B cell (primary cell): ENCODE measurements around the gene PSAT1. TPM values are rescaled to one million over a fixed set of nuclear protein-coding genes. Genes with fewer than 3 reads are reported as not detected.

ENCODE experiments used
- ATAC-seq: fragments of 200-7000 bp; cut with Tn5 transposase; one replicate; pipeline ENCODE4 v1.10.0; 2021; ENCODE audit warnings: low read depth, mild to moderate bottlenecking, moderate number of reproducible peaks, moderate library complexity
- CTCF ChIA-PET: fragments of 350-600 bp; sonication (Branson Sonifier 250); formaldehyde crosslinking; loops from one replicate; lab custom pipeline; 2021; ENCODE audit warnings: antibody characterized with exemption, inconsistent platforms; lab: Charles Lee
- POLR2A ChIA-PET: fragments of 350-600 bp; sonication (Branson Sonifier 250); formaldehyde crosslinking; loops from one replicate; lab custom pipeline; 2021; ENCODE audit warnings: antibody characterized with exemption; lab: Charles Lee
- DNase-seq: peaks from one replicate; pipeline ENCODE4 v3.0.0; 2013
- H2AFZ ChIP-seq: 2 replicates; pipeline ENCODE4 v1.6.1; 2012; ENCODE audit warnings: mild to moderate bottlenecking, low read depth, low read length; ENCODE audit not compliant: insufficient read depth, poor library complexity, severe bottlenecking
- H3K27ac ChIP-seq, 2 donors: 1 replicate in 1 of 2; 2 replicates in 1 of 2; pipeline ENCODE4 v1.5.1; 2012 to 2013; ENCODE audit warnings: low read length in 2 of 2, mild to moderate bottlenecking in 2 of 2, moderate library complexity in 1 of 2
- H3K27me3 ChIP-seq, 4 experiments: fragments of 200-600 bp in 1 of 4; sonication (generic) in 1 of 4; replicated peaks in 1 of 4; 1 replicate in 2 of 4; 2 replicates in 2 of 4; pipeline versions ENCODE4 v1.6.1 to v1.7.0; 2013 to 2016; ENCODE audit warnings: low read length in 3 of 4, mild to moderate bottlenecking in 2 of 4, mixed read lengths in 1 of 4, moderate library complexity in 1 of 4; ENCODE audit not compliant: insufficient read depth in 4 of 4, control insufficient read depth in 3 of 4; ENCODE audit errors: control extremely low read depth in 1 of 4
- H3K36me3 ChIP-seq, 2 experiments: replicated peaks in 1 of 2; 1 replicate in 1 of 2; 2 replicates in 1 of 2; pipeline versions ENCODE4 v1.6.1 to v1.7.1; 2013; ENCODE audit warnings: low read length in 1 of 2; ENCODE audit not compliant: insufficient read depth in 2 of 2, control insufficient read depth in 1 of 2; ENCODE audit errors: control extremely low read depth in 1 of 2, extremely low read depth in 1 of 2
- H3K4me1 ChIP-seq, 2 donors: fragments of 200-600 bp in 1 of 2; sonication (generic) in 1 of 2; 1 replicate in 1 of 2; 2 replicates in 1 of 2; pipeline versions ENCODE4 v1.5.1 to v1.6.1; 2013 to 2017; ENCODE audit warnings: low read length in 2 of 2; ENCODE audit not compliant: control insufficient read depth in 2 of 2, insufficient read depth in 2 of 2
- H3K4me2 ChIP-seq: replicated peaks from 2 replicates; pipeline ENCODE3; 2012; ENCODE audit warnings: mild to moderate bottlenecking, low read depth, low read length; ENCODE audit not compliant: poor library complexity, severe bottlenecking
- H3K4me3 ChIP-seq, 5 experiments: fragments of 200-600 bp in 1 of 5; sonication (generic) in 1 of 5; 1 replicate in 3 of 5; 2 replicates in 2 of 5; pipeline versions ENCODE4 v1.5.1 to v1.7.0; 2011 to 2016; ENCODE audit warnings: low read length in 4 of 5, mild to moderate bottlenecking in 4 of 5, low read depth in 2 of 5, control low read depth in 1 of 5, moderate library complexity in 1 of 5; ENCODE audit not compliant: insufficient read depth in 1 of 5; ENCODE audit errors: control extremely low read depth in 1 of 5, extremely low read depth in 1 of 5
- H3K79me2 ChIP-seq: fragments of 200-600 bp; sonication (generic); one replicate; pipeline ENCODE4 v1.6.0; 2016; ENCODE audit warnings: low read length; ENCODE audit not compliant: control insufficient read depth, insufficient read depth
- H3K9ac ChIP-seq: fragments of 200-600 bp; sonication (generic); 2 replicates; pipeline ENCODE4 v1.6.1; 2017; ENCODE audit warnings: mild to moderate bottlenecking, low read length, moderate library complexity
- H3K9me3 ChIP-seq, 3 donors: one replicate each; pipeline versions ENCODE4 v1.6.1 to v1.7.1; 2013; ENCODE audit warnings: low read length in 2 of 3; ENCODE audit not compliant: control insufficient read depth in 2 of 3, insufficient read depth in 1 of 3; ENCODE audit errors: control extremely low read depth in 1 of 3
- H4K20me1 ChIP-seq: 2 replicates; pipeline ENCODE4 v1.6.0; 2012; ENCODE audit warnings: mild to moderate bottlenecking, low read length; ENCODE audit not compliant: insufficient read depth, control insufficient read depth, poor library complexity, severe bottlenecking
- H3K27ac Mint-ChIP-seq: one replicate; pipeline ENCODE4 v1.8.0; 2021; ENCODE audit warnings: mixed read lengths
- H3K27me3 Mint-ChIP-seq: one replicate; pipeline ENCODE4 v1.8.0; 2021; ENCODE audit warnings: mixed read lengths
- H3K4me1 Mint-ChIP-seq: one replicate; pipeline ENCODE4 v1.8.0; 2021; ENCODE audit warnings: mixed read lengths
- H3K4me3 Mint-ChIP-seq: one replicate; pipeline ENCODE4 v1.8.0; 2021; ENCODE audit warnings: mixed read lengths
- H3K9me3 Mint-ChIP-seq: one replicate; pipeline ENCODE4 v1.8.0; 2022; ENCODE audit warnings: mixed read lengths; ENCODE audit not compliant: insufficient read depth
- EZH2 ChIP-seq: IDR thresholded peaks from 2 replicates; pipeline ENCODE4 v1.6.1; 2012; ENCODE audit warnings: borderline replicate concordance, low read depth, mild to moderate bottlenecking, moderate library complexity, low read length; ENCODE audit not compliant: insufficient read depth, poor library complexity, severe bottlenecking
- WGBS: methylation state at CpG from one replicate; pipeline ENCODE4 v1.1.5; 2013; ENCODE audit warnings: missing lambda C conversion rate; ENCODE audit not compliant: insufficient coverage; 5-methylcytosine and 5-hydroxymethylcytosine counted together
- intact Hi-C: fragments of 100-400 bp; cut with micrococcal nuclease; formaldehyde crosslinking; loops from one replicate; pipeline ENCODE4 v1.10.0; 2022
- polyA plus RNA-seq: library from polyadenylated mRNA; depleted of rRNA; stranded (reverse); fragments of >200 nt; gene quantifications from 2 replicates; pipeline ENCODE4 v1.2.3, GENCODE V29; 2012
- total RNA-seq, 2 donors: library from RNA; stranded (reverse); fragments of 120-200 nt in 1 of 2; gene quantifications; 1 replicate in 1 of 2; 2 replicates in 1 of 2; pipeline versions ENCODE4 v1.2.3 to v1.2.4, GENCODE V29; 2013 to 2022
- TF ChIP-seq, protein P1 (sequence below): fragments of 200-600 bp; IDR thresholded peaks from one replicate; pipeline ENCODE4 v1.8.0; 2022; ENCODE audit warnings: antibody characterized with exemption, mild to moderate bottlenecking

Gene PSAT1
- total and polyA plus RNA-seq, 2 donors (not counting 1 experiment from before 2014, with no cell fraction given), result 0.61 to 5.0 TPM

DNA sequence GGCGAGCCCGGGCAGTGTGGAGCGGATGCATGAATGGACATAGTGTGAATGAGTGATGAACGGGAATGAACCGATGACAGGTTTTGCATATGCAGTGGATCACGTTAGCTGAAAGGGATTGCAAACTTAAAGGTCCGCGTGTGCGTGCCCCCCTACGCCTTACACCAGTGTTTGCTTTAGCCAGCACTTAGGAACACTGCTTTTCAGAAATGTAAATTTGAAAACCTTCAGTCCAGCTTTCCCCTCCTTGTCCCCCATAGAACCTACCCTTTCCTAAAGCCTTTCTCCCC lies 692 bp downstream of the PSAT1 start:
- H3K27ac Mint-ChIP-seq, result peak overlapping the region; percentile 21
- no peak for TF ChIP-seq EZH2
- TF ChIP-seq, protein P1, sequence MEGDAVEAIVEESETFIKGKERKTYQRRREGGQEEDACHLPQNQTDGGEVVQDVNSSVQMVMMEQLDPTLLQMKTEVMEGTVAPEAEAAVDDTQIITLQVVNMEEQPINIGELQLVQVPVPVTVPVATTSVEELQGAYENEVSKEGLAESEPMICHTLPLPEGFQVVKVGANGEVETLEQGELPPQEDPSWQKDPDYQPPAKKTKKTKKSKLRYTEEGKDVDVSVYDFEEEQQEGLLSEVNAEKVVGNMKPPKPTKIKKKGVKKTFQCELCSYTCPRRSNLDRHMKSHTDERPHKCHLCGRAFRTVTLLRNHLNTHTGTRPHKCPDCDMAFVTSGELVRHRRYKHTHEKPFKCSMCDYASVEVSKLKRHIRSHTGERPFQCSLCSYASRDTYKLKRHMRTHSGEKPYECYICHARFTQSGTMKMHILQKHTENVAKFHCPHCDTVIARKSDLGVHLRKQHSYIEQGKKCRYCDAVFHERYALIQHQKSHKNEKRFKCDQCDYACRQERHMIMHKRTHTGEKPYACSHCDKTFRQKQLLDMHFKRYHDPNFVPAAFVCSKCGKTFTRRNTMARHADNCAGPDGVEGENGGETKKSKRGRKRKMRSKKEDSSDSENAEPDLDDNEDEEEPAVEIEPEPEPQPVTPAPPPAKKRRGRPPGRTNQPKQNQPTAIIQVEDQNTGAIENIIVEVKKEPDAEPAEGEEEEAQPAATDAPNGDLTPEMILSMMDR, result no peak
- H3K9ac ChIP-seq, result peak overlapping the region; percentile 71
- ChIA-PET POLR2A (no interaction called here), CTCF (no interaction called here)
- no peaks in the 10 kb centered on the region for H3K79me2 ChIP-seq
- intact Hi-C loops, result loop anchor here (1.0 to 10.0 kb wide), 4 partner anchors 61 to 1903 kb away; partner anchors contain the start of genes CEP78, RFK, TLE4 and VPS13A
- peak overlapping the region; percentile 87 for H3K4me3 Mint-ChIP-seq
- no peaks in the 10 kb centered on the region for H3K36me3 ChIP-seq
- no peak for ATAC-seq
- peak overlapping the region; percentile 95 for H3K4me2 ChIP-seq
- peaks cover 18% of the 10 kb centered on the region for H3K4me1 Mint-ChIP-seq
- WGBS, result 1% methylated on average over 8 of the region's 10 CpGs
- H4K20me1 ChIP-seq, result no peaks in the 10 kb centered on the region
- H3K9me3 Mint-ChIP-seq, result no peaks in the 10 kb centered on the region
- H3K9me3 ChIP-seq, result peaks cover 0 to 4% (median 0%) of the 10 kb centered on the region in 3 donors
- H3K27ac ChIP-seq, result no peak overlapping the region
- no peaks in the 10 kb centered on the region for H3K27me3 Mint-ChIP-seq
- DNase-seq, result no peak
- peaks cover 0 to 17% (median 6%) of the 10 kb centered on the region in 4 experiments for H3K27me3 ChIP-seq
- H2AFZ ChIP-seq, result peak overlapping the region; percentile 95
- H3K4me1 ChIP-seq, result peaks cover 17 to 26% of the 10 kb centered on the region in 2 donors
- peak overlapping the region; percentile 67 to 77 (median 70) for H3K4me3 ChIP-seq

DNA sequence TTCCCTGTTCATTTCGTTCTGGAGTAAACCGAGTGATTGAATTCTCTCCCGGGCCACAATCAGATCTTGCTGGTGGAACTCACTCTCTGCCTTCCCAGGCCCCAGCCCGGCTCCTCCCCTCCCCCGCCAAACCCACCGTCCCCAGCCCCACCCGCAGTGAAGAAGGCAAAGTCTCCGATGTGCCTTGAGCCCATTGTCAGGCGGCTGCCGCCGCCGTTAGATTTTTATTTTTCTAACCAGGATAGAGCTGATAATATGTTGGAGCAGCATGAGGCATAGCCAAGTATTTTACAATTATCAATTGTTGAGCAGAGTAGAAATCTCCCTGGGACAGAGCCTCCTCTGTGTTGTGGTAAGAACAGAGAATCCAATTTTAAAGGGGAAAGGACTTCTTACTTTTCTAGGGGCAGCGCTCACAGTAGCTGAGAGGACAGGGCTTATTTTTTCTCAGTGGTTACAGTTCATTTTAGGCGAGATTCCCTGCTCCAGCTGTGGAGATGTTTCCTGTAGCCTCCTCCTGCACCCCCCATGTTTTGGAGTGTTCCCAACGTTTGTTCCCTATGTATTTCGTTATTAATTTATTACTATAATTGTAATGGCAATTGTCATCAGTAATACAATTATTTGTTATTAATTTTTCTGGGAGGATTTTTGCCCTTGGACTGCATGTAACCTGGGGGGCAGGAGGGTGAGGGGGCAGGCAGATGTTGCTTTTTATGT lies 1.3 kb downstream of the PSAT1 start:
- Mint-ChIP-seq H3K27me3 (no peaks in the 10 kb centered on the region), H3K9me3 (no peaks in the 10 kb centered on the region), H3K4me3 (peak overlapping the region; percentile 87), H3K4me1 (peaks cover 18% of the 10 kb centered on the region), H3K27ac (no peak overlapping the region)
- Histone ChIP-seq H3K9ac (peak overlapping the region; percentile 71), H3K27me3 (peaks cover 0 to 17% (median 6%) of the 10 kb centered on the region in 4 experiments), H4K20me1 (no peaks in the 10 kb centered on the region), H3K4me1 (peaks cover 17 to 26% of the 10 kb centered on the region in 2 donors), H3K36me3 (no peaks in the 10 kb centered on the region), H3K79me2 (no peaks in the 10 kb centered on the region), H3K4me2 (peak overlapping the region; percentile 95), H3K27ac (no peak overlapping the region), H2AFZ (peak overlapping the region; percentile 95), H3K4me3 (peak overlapping the region in 4 of 5 experiments; percentile 67 to 77 (median 70)), H3K9me3 (peaks cover 0 to 4% (median 0%) of the 10 kb centered on the region in 3 donors)
- 7% methylated on average over 4 of the region's 16 CpGs for WGBS
- DNase-seq, result peak; percentile 15
- ChIA-PET POLR2A (no interaction called here), CTCF (no interaction called here)
- ATAC-seq, result no peak
- TF ChIP-seq, protein P1, result no peak
- no peak for TF ChIP-seq EZH2
- intact Hi-C loops, result loop anchor here (5.0 to 10.0 kb wide), 3 partner anchors 1123 to 1903 kb away; partner anchors contain the start of genes RFK, TLE4 and VPS13A
